Right lung (tissue), 5 donors: Measurements from ENCODE around the gene MEDAG. TPM values are rescaled to one million over a fixed set of nuclear protein-coding genes. Genes with fewer than 3 reads are reported as not detected.
A peak's percentile ranks its signal among the peaks of the same experiment; 100 is the strongest.
"Not testable (repeated sequence)": the region's sequence is repeated elsewhere in the genome, so short reads cannot be mapped to it uniquely, and the experiment has no call there.

Source experiments
- DNase-seq, 2 donors: peaks; one replicate each; pipeline ENCODE4 v3.0.0-alpha.2; 2013
- polyA plus RNA-seq, 5 donors: library from polyadenylated mRNA; unstranded; fragments of 120-200 nt; gene quantifications; one replicate each; pipeline versions ENCODE4 v1.2.1 to v1.2.3, GENCODE V29; 2013; ENCODE audit warnings: inconsistent platforms in 1 of 5, low replicate concordance in 1 of 5; ENCODE audit not compliant: insufficient read length in 5 of 5, insufficient read depth in 1 of 5

The MEDAG gene
- polyA plus RNA-seq, 5 donors = 2.7 to 4.3 (median 4.1) TPM

GRCh38 chr13:30906411-30907051 is 460 bp downstream of the MEDAG start:
- DNase-seq = peak; percentile 17 to 27

DNA sequence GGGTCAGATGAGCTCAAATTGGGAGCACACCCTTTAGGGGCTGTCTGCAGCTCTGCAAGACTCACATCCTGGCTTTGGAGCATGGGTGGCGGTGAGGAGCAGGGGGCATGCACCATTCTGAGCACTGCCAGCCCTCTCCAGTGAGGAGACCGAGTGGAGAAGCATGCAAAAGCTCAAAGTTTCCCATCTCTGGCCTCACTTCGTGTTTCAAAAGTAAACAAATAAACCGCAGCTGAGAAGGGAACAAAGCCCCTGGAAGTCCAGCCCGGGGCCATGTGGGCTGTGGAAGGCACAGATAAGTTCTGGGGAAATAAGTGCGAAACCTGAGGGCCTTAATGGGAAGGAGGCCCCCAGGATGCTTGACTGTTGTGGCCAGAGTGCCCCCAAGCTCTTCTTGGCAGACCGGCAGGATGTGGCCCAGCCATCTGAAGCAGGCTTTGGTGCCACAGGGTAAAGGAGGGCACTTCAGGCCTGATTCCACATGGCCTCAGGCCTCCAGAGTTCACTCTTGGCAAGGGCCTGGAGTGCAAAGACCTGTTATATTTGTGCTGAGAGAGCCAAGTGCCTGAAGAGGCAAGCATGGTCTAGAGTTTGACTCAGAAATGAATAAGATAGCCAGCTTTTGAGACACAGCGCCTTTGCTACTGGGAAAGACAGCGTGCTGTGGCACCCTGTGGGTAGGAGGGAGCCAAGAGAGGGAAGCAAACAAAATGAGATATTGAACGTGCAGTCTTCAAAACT is 1.2 kb downstream of the MEDAG start:
- peak in 1 of 2 donors; percentile 6 for DNase-seq

DNA sequence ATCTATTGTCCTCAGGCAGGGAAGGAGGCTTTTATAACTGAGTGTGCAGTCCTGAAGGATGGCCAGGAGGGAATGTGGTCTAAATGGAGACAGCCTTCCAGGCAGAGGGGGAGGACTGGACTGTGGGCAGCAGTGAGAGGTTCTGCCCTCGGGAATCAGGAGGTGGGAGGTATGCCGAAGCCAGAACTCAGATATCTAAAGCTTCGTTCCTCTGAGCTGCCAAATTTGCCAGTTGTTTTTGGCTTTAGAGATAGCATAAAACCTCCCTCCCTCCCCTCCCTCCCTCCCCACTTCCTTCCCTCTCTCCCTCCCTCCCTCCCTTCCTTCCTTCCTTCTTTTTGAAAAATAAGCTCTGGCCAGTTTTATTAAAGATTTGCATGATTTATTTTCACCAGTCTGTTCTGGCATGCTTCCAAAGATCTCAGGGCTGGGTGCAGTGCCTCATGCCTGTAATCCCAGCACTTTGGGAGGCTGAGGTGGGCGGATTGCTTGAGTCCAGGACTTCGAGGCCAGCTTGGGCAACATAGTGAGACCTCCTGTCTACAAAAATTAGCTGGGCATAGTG is 2.4 kb downstream of the MEDAG start:
- DNase-seq = no peak

DNA sequence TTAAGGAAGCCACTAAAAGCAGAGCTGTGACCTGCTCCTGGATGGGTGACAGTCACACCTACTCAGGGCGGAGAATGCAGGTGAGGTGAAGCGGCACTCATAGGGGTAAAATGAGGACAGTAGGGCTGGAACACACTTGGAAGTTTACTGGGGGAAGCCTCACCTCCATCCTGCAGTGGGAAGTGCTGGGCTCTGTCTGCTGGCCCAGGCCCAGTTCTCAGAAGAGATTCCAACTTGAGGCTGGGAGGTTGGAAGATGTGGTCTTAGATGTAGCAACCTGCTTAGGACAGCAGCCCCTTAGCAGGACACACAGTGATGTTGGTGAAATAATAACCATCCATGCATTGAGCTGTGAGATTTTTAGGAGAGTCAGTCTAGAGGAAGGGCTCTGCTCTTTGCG is 4.6 kb downstream of the MEDAG start:
- DNase-seq = no peak

- DNase-seq = peak; percentile 16 to 32
These were observed 9.8 kb downstream of the MEDAG start for GRCh38 chr13:30915691-30916541.

DNA sequence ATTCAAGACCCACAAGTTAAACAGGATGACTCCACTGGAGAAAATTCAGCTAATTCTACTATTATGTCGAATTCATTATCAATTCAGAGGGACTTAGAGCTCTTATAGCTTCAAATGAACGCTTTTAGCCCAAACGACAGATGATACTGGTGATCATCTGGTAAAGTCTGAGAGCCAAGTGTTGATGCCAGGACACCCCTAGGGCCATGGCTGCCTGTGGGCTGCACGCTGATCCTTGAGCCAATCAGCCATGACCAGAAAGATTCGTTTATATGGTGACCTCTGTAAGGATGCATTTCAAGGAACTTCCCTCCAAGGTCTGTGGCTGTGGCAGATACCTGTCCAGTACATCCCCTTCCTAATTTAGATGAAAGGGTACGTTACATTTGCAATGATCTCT is 10.9 kb downstream of the MEDAG start:
- no peak for DNase-seq

GRCh38 chr13:30918662-30919405 is 12.8 kb downstream of the MEDAG start:
- DNase-seq = no peak

DNA sequence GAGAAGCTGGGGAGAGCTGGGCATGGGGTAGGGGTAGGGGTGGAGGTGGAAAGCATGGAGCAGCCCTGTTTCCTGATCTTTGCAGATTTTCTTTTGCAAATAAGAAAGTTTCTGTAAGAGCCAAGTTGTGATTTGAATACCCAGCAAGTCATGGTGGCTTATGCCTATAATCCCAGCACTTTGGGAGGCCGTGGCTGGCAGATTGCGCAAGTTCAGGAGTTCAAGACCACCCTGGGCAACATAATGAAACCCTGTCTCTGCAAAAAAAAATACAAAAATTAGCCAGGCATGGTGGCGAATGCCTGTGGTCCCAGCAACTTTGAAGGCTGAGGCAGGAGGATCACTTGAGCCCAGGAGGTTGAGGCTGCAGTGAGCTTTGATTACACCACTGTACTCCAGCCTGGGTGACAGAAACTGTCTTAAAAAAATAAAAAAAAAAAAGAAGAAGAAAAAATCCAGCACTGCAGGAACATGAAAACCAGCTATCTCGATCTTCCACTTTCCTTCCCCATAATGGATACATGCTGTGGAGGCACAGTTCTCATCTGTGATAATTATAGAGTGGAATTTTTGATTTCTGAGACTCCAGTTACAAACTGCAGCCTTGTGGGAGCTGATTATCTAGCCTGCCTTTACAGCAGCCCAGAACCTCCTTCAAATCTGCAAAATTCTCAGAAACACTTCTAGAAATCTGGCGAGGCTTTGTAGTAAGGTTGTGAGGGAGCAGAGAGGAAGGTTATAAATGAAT is 14.3 kb downstream of the MEDAG start:
- DNase-seq = no peak

- DNase-seq = no peak
These were observed 17.3 kb downstream of the MEDAG start for GRCh38 chr13:30923418-30923817.

- DNase-seq = no peak
These were observed 18.6 kb downstream of the MEDAG start for GRCh38 chr13:30924721-30925120.

- no peak for DNase-seq
These were observed 19.4 kb downstream of the MEDAG start for GRCh38 chr13:30925429-30925828.

- DNase-seq = no peak
These were observed 20.7 kb downstream of the MEDAG start for GRCh38 chr13:30926781-30927180.

- DNase-seq = not testable (repeated sequence)
These were observed 21.1 kb downstream of the MEDAG start for GRCh38 chr13:30927188-30927587.

DNA sequence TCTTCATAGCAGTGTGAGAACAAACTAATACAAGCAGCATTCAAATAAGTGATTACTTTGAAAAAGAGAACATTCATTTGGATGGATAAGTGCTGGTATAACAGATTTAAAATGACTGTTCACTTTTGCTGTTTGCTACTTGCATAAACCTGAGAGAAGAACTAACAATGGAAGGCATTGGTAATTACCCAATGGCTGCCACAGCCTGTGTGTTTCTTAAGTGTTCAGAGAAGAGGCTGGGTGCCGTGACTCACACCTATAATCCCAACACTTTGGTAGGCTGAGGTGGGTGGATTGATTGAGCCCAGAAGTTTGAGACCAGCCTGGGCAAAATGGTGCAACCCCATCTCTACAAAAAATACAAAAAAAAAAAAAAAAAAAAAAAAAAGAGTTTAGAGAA is 21.5 kb downstream of the MEDAG start:
- DNase-seq = no peak

DNA sequence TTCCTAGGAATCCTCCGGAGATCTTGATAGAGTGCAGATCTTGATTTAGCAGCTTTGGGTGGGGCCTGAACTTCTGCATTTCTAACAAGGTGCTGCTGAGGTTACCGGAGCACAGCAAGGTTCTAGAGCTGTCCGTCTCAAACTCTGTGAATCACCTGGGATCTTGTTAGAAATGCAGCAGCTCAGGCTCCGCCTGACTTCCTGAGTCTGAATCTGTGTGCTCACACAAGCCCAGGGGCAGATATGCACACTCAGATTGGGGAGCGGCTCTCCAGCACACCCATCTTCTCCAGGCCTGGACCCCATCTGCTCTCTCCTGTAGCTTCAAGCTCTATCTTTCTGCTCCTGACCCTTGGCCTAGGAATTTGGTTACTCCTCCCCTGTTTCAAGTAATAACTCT is 22.9 kb downstream of the MEDAG start:
- DNase-seq = no peak

DNA sequence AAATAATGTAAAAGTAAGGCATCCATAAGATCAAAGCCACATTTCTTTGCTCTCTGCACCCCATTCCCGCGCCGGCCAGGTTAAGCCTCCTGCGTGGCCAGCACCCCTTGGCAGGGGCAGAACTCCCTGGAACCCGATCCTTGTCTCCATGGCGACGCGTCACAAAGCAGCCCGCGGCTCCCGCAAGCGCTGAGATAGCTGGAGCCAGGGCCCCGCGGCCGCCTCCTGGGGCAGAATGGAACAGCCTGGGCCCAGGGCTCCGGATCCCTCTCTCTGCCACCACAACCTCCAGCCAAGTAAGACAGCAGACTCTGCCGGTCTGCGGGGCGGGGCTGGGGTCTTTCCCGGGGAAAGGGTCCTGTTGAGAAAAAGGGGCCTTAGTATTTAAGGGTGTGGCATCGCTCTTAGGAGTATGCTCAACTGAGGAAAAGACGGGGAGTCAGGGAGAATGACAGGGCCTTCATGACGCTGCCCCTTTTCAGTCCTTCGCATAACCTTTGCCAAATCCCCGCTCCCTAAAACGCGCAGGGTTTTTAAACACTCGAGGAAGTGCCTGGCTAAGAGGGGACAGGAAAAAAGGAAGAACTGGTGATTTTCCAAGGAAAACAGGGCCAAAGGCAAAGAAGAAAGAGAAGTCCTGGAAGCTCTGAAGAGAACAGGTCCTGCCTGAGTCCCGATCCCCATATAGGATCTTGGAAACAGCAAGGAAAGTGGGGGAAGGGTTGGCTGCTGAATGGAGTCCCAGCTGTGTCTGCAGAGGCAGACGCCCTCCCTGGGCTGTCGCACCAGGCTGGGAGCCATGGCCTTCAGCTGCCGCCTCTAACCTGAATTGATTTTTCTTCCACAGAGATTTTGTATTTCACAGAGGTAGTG is 26.6 kb downstream of the MEDAG start, which contains the start of gene TEX26:
TSS of gene TEX26 (plus strand) at position 176 of the 873 bp plus-strand sequence. CDS start at position 236, 60 bp downstream.
- peak in 1 of 2 donors; percentile 26 for DNase-seq

- no peak for DNase-seq
These were observed 27.2 kb downstream of the MEDAG start for GRCh38 chr13:30933354-30933670.

- no peak for DNase-seq
These were observed 28.3 kb downstream of the MEDAG start for GRCh38 chr13:30934381-30934780.

GRCh38 chr13:30934803-30935202 is 28.7 kb downstream of the MEDAG start:
- no peak for DNase-seq

DNA sequence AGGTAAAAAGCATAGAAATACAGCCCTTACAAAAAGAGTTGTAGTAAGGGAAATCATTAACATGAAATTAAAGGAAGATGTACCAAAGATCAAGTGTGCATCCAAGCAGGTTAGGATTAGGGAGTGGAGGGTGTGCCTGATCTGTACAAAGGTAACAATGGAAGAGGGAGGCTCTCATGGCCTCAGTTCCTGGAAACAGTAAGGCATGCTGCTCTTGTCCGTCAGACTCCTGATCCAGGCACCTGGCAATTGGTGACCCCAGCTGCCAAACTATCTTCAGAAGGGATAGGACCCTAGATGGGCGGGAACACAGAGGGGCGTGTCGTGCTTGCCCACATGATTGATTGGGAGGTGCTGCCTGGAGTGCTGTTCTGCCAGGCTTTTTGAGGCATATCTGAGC is 30.9 kb downstream of the MEDAG start:
- no peak for DNase-seq
